Endothelial cell of umbilical vein (primary cell): ENCODE measurements around the gene THEMIS2. TPM values are rescaled to one million over a fixed set of nuclear protein-coding genes. Genes with fewer than 3 reads are reported as not detected.

Source experiments
- BruUV-seq: library from RNA; stranded (reverse); fragments of 400-500 nt; replicated peaks from 2 replicates; lab custom pipeline; 2021; lab: Mats Ljungman, UMichigan
- CTCF ChIA-PET: fragments of 300-600, 350-600 bp; sonication (Branson Sonifier 250); formaldehyde crosslinking; loops from one replicate; lab custom pipeline; 2021; ENCODE audit warnings: antibody characterized with exemption, inconsistent platforms; lab: Charles Lee
- POLR2A ChIA-PET: fragments of 300-600, 350-600 bp; sonication (Branson Sonifier 250); formaldehyde crosslinking; loops from one replicate; lab custom pipeline; 2021; ENCODE audit warnings: antibody characterized with exemption, inconsistent platforms; lab: Charles Lee
- DNase-seq: peaks from one replicate; pipeline ENCODE4 v3.0.0-alpha.2; 2011; ENCODE audit warnings: low read depth, low spot score
- FAIRE-seq: peaks from 2 replicates; lab custom pipeline; 2011; peaks lifted over from hg19 to GRCh38; lab: Jason Lieb, UNC
- H2AFZ ChIP-seq: 2 replicates; pipeline ENCODE4 v1.6.0; 2012; ENCODE audit warnings: low read depth, low read length, control low read depth, inconsistent platforms
- H3K27ac ChIP-seq: 2 replicates; pipeline ENCODE4 v1.5.1; 2011; ENCODE audit warnings: low read depth, mild to moderate bottlenecking, control low read depth, low read length, moderate library complexity; ENCODE audit not compliant: insufficient read depth
- H3K27me3 ChIP-seq, 2 experiments: 2 replicates each; pipeline versions ENCODE4 v1.6.0 to v1.6.1; 2011; ENCODE audit warnings: low read length in 2 of 2, mixed read lengths in 1 of 2; ENCODE audit not compliant: control insufficient read depth in 2 of 2, insufficient read depth in 2 of 2
- H3K36me3 ChIP-seq, 2 experiments: 2 replicates in 1 of 2; 3 replicates in 1 of 2; pipeline ENCODE4 v1.5.1; 2011; ENCODE audit warnings: low read length in 2 of 2, mild to moderate bottlenecking in 1 of 2, moderate library complexity in 1 of 2; ENCODE audit not compliant: control insufficient read depth in 2 of 2, insufficient read depth in 2 of 2; ENCODE audit errors: extremely low read depth in 1 of 2
- H3K4me1 ChIP-seq: 3 replicates; pipeline ENCODE4 v1.5.1; 2011; ENCODE audit warnings: mild to moderate bottlenecking, low read length; ENCODE audit not compliant: control insufficient read depth, insufficient read depth; ENCODE audit errors: extremely low read depth
- H3K4me2 ChIP-seq: 2 replicates; pipeline ENCODE4 v1.6.1; 2011; ENCODE audit warnings: low read length, control low read depth, mixed read lengths; ENCODE audit not compliant: insufficient read depth
- H3K4me3 ChIP-seq, 3 experiments: fragments of 200-600 bp in 1 of 3; sonication (generic), shearing (Covaris generic) in 1 of 3; replicated peaks in 1 of 3; 2 replicates each; pipeline ENCODE4 v1.5.1; 2011 to 2016; ENCODE audit warnings: control low read depth in 3 of 3, low read length in 3 of 3, mild to moderate bottlenecking in 2 of 3, inconsistent platforms in 1 of 3, low read depth in 1 of 3, moderate library complexity in 1 of 3; ENCODE audit not compliant: insufficient read depth in 1 of 3
- H3K79me2 ChIP-seq: 2 replicates; pipeline ENCODE4 v1.6.0; 2012; ENCODE audit warnings: low read length, inconsistent platforms; ENCODE audit not compliant: control insufficient read depth, insufficient read depth
- H3K9ac ChIP-seq: replicated peaks from 2 replicates; pipeline ENCODE3; 2011; ENCODE audit warnings: low read length, control low read depth; ENCODE audit not compliant: insufficient read depth; ENCODE audit errors: extremely low read depth
- H3K9me1 ChIP-seq: replicated peaks from 3 replicates; pipeline ENCODE4 v1.6.0; 2011; ENCODE audit warnings: mild to moderate bottlenecking, low read length; ENCODE audit not compliant: control insufficient read depth, insufficient read depth; ENCODE audit errors: extremely low read depth
- H3K9me3 ChIP-seq: replicated peaks from 2 replicates; pipeline ENCODE4 v1.5.1; 2012; ENCODE audit warnings: low read length, inconsistent platforms; ENCODE audit not compliant: control insufficient read depth, insufficient read depth
- H4K20me1 ChIP-seq: replicated peaks from 2 replicates; pipeline ENCODE3; 2011; ENCODE audit warnings: mild to moderate bottlenecking, low read length; ENCODE audit not compliant: control insufficient read depth, insufficient read depth; ENCODE audit errors: extremely low read depth
- EZH2 ChIP-seq: IDR thresholded peaks from 2 replicates; pipeline ENCODE4 v1.6.1; 2012; ENCODE audit warnings: borderline replicate concordance, low read depth, mild to moderate bottlenecking, moderate library complexity, low read length, inconsistent platforms; ENCODE audit not compliant: severe bottlenecking
- FOS ChIP-seq: IDR thresholded peaks from 2 replicates; pipeline ENCODE4 v1.6.1; 2011; ENCODE audit warnings: mild to moderate bottlenecking, low read length, moderate library complexity, borderline replicate concordance; ENCODE audit not compliant: insufficient read depth
- GATA2 ChIP-seq: IDR thresholded peaks from 2 replicates; pipeline ENCODE4 v1.7.0; 2011; ENCODE audit warnings: low read depth, mild to moderate bottlenecking, moderate library complexity, mixed read lengths, low read length; ENCODE audit not compliant: insufficient read length, insufficient read depth
- JUN ChIP-seq: IDR thresholded peaks from 2 replicates; pipeline ENCODE4 v1.6.1; 2011; ENCODE audit warnings: borderline replicate concordance, low read depth; ENCODE audit not compliant: insufficient read length, insufficient read depth
- MYC ChIP-seq: IDR thresholded peaks from one replicate; pipeline ENCODE4 v1.6.1; 2011; ENCODE audit warnings: mild to moderate bottlenecking, low read depth, low read length
- POLR2A ChIP-seq: IDR thresholded peaks from 2 replicates; pipeline ENCODE4 v1.6.1; 2012; ENCODE audit warnings: low read depth, mild to moderate bottlenecking, control low read depth, low read length
- POLR2AphosphoS5 ChIP-seq: IDR thresholded peaks from 2 replicates; pipeline ENCODE4 v1.6.1; 2012; ENCODE audit warnings: low read depth, mild to moderate bottlenecking, control low read depth, low read length, moderate library complexity; ENCODE audit not compliant: insufficient read depth
- dilution Hi-C: fragments of 300-500 bp; cut with MboI; formaldehyde crosslinking; loops from one replicate; pipeline ENCODE4 v1.15.0; 2019; ENCODE audit warnings: low sequenced_read_pairs; ENCODE audit not compliant: extremely low pct_ligation_motif_present
- intact Hi-C: fragments of 100-400 bp; cut with micrococcal nuclease; formaldehyde crosslinking; loops from one replicate; pipeline ENCODE4 v1.10.0; 2022
- polyA plus RNA-seq, 4 experiments: library from polyadenylated mRNA; depleted of rRNA in 3 of 4; stranded (reverse) in 3 of 4; unstranded in 1 of 4; fragments of >200 nt; gene quantifications; 2 replicates each; pipeline versions ENCODE4 v1.2.1 to v1.2.3, GENCODE V29; 2011 to 2012; ENCODE audit warnings: missing spikeins in 1 of 4
- total RNA-seq: library from RNA; stranded (reverse); gene quantifications from 2 replicates; pipeline ENCODE4 v1.2.3, GENCODE V29; 2021
- TF ChIP-seq, protein P1 (sequence below): IDR thresholded peaks from 2 replicates; pipeline ENCODE4 v1.6.1; 2011; ENCODE audit not compliant: insufficient read depth, insufficient read length
- TF ChIP-seq, protein P2 (sequence below), 2 donors: IDR thresholded peaks; 1 replicate in 1 of 2; 2 replicates in 1 of 2; pipeline ENCODE4 v1.5.1; 2011; ENCODE audit warnings: low read length in 2 of 2, mild to moderate bottlenecking in 2 of 2, moderate library complexity in 2 of 2, control low read depth in 1 of 2, inconsistent platforms in 1 of 2, low read depth in 1 of 2; ENCODE audit not compliant: insufficient read depth in 1 of 2; ENCODE audit errors: extremely low read depth in 1 of 2

Gene THEMIS2
- total and polyA plus RNA-seq, 2 donors (not counting 3 experiments of a cell fraction or from before 2014, with no cell fraction given): 11.1 to 15.7 TPM

DNA sequence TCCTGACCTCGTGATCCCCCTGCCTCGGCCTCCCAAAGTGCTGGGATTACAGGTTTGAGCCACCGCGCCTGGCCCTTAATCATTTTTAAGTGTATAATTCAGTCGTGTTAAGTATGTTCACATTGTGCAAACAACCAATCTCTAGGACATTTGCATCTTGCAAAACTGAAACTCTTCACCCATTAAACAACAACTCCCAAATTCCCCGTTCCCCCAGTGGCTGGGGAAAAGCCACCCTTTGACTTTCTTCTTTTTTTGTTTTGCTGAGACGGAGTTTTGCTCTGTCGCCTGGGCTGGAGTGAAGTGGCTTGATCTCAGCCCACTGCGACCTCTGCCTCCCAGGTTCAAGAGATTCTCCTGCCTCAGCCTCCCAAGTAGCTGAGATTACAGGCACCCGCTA, 6.5 kb upstream of the THEMIS2 start:
- Histone ChIP-seq H3K79me2 (no peaks in the 10 kb centered on the region), H3K4me3 (no peak overlapping the region), H3K27me3 (no peaks in the 10 kb centered on the region), H3K9me3 (no peaks in the 10 kb centered on the region), H2AFZ (no peak overlapping the region), H3K9me1 (no peaks in the 10 kb centered on the region), H3K27ac (no peak overlapping the region), H3K36me3 (no peaks in the 10 kb centered on the region), H3K9ac (no peak overlapping the region), H3K4me1 (peaks cover 4% of the 10 kb centered on the region), H3K4me2 (no peak overlapping the region), H4K20me1 (no peaks in the 10 kb centered on the region)
- ChIA-PET CTCF (no interaction called here), POLR2A (no interaction called here)
- FAIRE-seq (no peak), DNase-seq (no peak)
- dilution Hi-C loops (no loop called here), intact Hi-C loops (no loop called here)
- TF ChIP-seq EZH2 (no peak), GATA2 (no peak), POLR2A (no peak), MYC (no peak), JUN (no peak), FOS (no peak), POLR2AphosphoS5 (no peak)
- TF ChIP-seq, protein P1, sequence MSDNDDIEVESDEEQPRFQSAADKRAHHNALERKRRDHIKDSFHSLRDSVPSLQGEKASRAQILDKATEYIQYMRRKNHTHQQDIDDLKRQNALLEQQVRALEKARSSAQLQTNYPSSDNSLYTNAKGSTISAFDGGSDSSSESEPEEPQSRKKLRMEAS: no peak
- TF ChIP-seq, protein P2, sequence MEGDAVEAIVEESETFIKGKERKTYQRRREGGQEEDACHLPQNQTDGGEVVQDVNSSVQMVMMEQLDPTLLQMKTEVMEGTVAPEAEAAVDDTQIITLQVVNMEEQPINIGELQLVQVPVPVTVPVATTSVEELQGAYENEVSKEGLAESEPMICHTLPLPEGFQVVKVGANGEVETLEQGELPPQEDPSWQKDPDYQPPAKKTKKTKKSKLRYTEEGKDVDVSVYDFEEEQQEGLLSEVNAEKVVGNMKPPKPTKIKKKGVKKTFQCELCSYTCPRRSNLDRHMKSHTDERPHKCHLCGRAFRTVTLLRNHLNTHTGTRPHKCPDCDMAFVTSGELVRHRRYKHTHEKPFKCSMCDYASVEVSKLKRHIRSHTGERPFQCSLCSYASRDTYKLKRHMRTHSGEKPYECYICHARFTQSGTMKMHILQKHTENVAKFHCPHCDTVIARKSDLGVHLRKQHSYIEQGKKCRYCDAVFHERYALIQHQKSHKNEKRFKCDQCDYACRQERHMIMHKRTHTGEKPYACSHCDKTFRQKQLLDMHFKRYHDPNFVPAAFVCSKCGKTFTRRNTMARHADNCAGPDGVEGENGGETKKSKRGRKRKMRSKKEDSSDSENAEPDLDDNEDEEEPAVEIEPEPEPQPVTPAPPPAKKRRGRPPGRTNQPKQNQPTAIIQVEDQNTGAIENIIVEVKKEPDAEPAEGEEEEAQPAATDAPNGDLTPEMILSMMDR (IDR thresholded peaks at IDR 0.05; ENCODE audit: extremely low read depth in 1 of 2, insufficient read depth in 1 of 2, low read depth in 1 of 2, low read length in 2 of 2): no peak
- BruUV-seq: no TSS peak
